Tibial nerve (tissue), 4 donors: Measurements from ENCODE around the gene SRI. TPM values are rescaled to one million over a fixed set of nuclear protein-coding genes. Genes with fewer than 3 reads are reported as not detected.
A peak's percentile ranks its signal among the peaks of the same experiment; 100 is the strongest.
"Not testable (repeated sequence)": the region's sequence is repeated elsewhere in the genome, so short reads cannot be mapped to it uniquely, and the experiment has no call there.

Experiments used
- DNase-seq, 2 donors: peaks; one replicate each; pipeline ENCODE4 v3.0.0-alpha.2; 2019; ENCODE audit warnings: low spot score in 2 of 2
- H3K27ac ChIP-seq, 4 donors: fragments of 200-600 bp; sonication (generic) in 3 of 4; one replicate each; pipeline ENCODE4 v1.5.1; 2017 to 2019; ENCODE audit warnings: mild to moderate bottlenecking in 1 of 4
- H3K27me3 ChIP-seq, 2 donors: fragments of 200-600 bp; sonication (generic) in 1 of 2; one replicate each; pipeline versions ENCODE4 v1.5.1 to v1.6.0; 2017 to 2019
- H3K36me3 ChIP-seq, 3 donors: fragments of 200-600 bp; sonication (generic); one replicate each; pipeline ENCODE4 v1.5.1; 2018 to 2019
- H3K4me1 ChIP-seq, 4 donors: fragments of 200-600 bp; sonication (generic) in 3 of 4; one replicate each; pipeline ENCODE4 v1.5.1; 2017 to 2019
- H3K4me3 ChIP-seq, 4 donors: fragments of 200-600 bp; sonication (generic) in 3 of 4; one replicate each; pipeline ENCODE4 v1.5.1; 2017 to 2019; ENCODE audit warnings: mild to moderate bottlenecking in 1 of 4, moderate library complexity in 1 of 4
- H3K9me3 ChIP-seq, 4 donors: fragments of 200-600 bp; sonication (generic) in 3 of 4; one replicate each; pipeline ENCODE4 v1.5.1; 2017 to 2019
- EP300 ChIP-seq, 2 donors: sonication (generic); formaldehyde crosslinking; IDR thresholded peaks; one replicate each; pipeline ENCODE4 v1.6.1; 2017; ENCODE audit warnings: antibody characterized with exemption in 2 of 2, mild to moderate bottlenecking in 1 of 2
- POLR2A ChIP-seq, 2 donors: fragments of 450-650 bp; IDR thresholded peaks; one replicate each; pipeline ENCODE4 v1.6.1; 2017; ENCODE audit warnings: antibody characterized with exemption in 2 of 2, mild to moderate bottlenecking in 2 of 2, moderate library complexity in 2 of 2
- WGBS, 2 donors: methylation state at CpG; one replicate each; pipeline ENCODE4 v1.1.5; 2018; 5-methylcytosine and 5-hydroxymethylcytosine counted together
- total RNA-seq, 4 donors: library from RNA; depleted of rRNA; stranded (reverse); fragments of >200 nt; gene quantifications; one replicate each; pipeline ENCODE4 v1.1.0, GENCODE V29; 2016
- TF ChIP-seq, protein P1 (sequence below), 5 experiments: fragments of 200-600 bp in 3 of 5; fragments of 450-650 bp in 2 of 5; sonication (generic) in 3 of 5; IDR thresholded peaks; one replicate each; pipeline ENCODE4 v1.5.1; 2016 to 2019; ENCODE audit warnings: antibody characterized with exemption in 5 of 5, mild to moderate bottlenecking in 3 of 5, moderate library complexity in 2 of 5

Gene SRI
- total RNA-seq, result 10 to 100 TPM; 49.8 to 83.7 (median 52.8) TPM

DNA sequence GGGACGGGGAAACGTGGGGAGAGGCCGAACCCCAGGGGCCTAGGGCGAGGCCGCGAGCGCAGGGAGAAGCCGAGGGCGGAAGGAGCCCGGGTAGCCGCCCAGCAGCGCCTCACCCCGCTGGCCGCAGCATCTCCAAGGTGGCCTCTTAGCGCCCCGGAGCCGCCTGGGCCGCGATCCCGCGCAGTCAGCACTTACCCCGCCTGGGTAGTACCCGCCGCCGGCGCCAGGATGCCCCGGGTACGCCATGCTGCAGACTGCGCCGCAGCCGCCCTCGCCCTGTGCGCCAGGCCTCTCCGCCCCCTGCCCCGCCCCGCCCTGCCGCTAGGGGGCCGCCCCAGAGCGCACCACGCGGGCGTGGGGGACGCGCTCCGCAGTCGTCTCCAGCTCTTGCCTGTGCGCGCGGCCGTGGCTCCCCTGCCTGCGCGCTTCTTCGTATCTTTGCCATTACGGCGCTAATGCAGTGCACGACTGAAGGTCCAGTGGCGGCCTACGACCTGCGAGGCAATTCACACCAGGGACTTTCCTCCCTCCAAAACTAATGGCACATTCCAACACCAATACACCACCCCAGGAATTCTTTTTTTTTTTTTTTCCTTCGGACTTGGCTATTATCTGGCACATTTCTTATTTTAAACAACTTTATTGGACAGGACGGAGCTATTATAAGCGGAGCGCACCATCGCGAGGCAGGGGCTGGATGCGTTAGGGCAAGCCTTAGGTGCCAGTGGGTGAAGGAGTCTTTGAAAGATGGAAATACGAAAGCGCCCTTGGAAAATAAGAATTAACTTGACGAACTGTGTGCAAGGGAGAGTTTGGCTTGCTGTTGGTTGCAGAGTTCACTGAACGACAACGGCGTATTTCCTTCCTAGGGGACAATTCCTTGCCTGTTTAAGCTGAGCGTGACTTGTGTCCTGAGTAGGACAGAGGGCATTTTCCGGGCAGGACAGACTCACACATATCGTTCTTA lies at the start of gene SRI:
Gene SRI, minus strand, starts transcription at position 258 of the 967 bp plus-strand sequence. Its CDS starts 12 bp downstream, at position 246.
- peaks cover 0 to 20% (median 0%) of the 10 kb centered on the region in 3 donors for H3K36me3 ChIP-seq
- peak within 1 kb of the TSS; percentile 92 to 97 (median 95) for H3K4me3 ChIP-seq
- H3K9me3 ChIP-seq, result no peaks in the 10 kb centered on the region
- DNase-seq, result peak; percentile 67 to 79
- peaks cover 4 to 42% (median 12%) of the 10 kb centered on the region in 4 donors for H3K4me1 ChIP-seq
- no peaks in the 10 kb centered on the region for H3K27me3 ChIP-seq
- peak within 1 kb of the TSS; percentile 85 to 94 (median 88) for H3K27ac ChIP-seq
- WGBS, 2 donors, result 1% methylated on average over 47 to 75 of the region's 75 CpGs
- TF ChIP-seq, protein P1, sequence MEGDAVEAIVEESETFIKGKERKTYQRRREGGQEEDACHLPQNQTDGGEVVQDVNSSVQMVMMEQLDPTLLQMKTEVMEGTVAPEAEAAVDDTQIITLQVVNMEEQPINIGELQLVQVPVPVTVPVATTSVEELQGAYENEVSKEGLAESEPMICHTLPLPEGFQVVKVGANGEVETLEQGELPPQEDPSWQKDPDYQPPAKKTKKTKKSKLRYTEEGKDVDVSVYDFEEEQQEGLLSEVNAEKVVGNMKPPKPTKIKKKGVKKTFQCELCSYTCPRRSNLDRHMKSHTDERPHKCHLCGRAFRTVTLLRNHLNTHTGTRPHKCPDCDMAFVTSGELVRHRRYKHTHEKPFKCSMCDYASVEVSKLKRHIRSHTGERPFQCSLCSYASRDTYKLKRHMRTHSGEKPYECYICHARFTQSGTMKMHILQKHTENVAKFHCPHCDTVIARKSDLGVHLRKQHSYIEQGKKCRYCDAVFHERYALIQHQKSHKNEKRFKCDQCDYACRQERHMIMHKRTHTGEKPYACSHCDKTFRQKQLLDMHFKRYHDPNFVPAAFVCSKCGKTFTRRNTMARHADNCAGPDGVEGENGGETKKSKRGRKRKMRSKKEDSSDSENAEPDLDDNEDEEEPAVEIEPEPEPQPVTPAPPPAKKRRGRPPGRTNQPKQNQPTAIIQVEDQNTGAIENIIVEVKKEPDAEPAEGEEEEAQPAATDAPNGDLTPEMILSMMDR (IDR thresholded peaks at IDR 0.05), result peak; percentile 93 to 97 (median 96)
- TF ChIP-seq EP300 (IDR thresholded peaks at IDR 0.05), result peak in 1 of 2 donors; percentile 78
- peak; percentile 57 to 77 for TF ChIP-seq POLR2A (IDR thresholded peaks at IDR 0.05)

DNA sequence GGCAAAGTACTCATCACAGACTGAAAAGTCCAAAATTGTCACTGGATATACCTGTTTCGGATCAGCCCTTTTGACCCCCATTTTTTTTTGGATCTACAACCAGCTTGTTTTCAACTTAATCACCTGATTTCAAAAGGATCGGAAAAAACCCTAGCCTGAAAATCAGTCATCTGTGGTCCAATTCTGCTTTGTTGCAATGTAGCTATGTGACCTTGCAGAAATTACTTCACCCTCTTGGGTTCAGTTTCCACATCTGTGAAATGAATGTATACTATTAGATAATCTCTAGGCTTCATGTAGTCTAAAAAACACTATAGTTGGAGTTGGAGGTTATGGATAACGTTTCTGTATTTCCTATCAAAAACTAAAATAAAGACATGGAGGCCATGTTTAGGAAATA lies 49.7 kb upstream of the SRI start:
- Histone ChIP-seq H3K36me3 (no peaks in the 10 kb centered on the region), H3K27me3 (no peaks in the 10 kb centered on the region), H3K4me1 (no peaks in the 10 kb centered on the region), H3K4me3 (no peak overlapping the region), H3K27ac (no peak overlapping the region), H3K9me3 (no peaks in the 10 kb centered on the region)
- 83 to 89% methylated on average over 3 of the region's 3 CpGs for WGBS, 2 donors
- TF ChIP-seq POLR2A (IDR thresholded peaks at IDR 0.05), result no peak
- no peak for DNase-seq

DNA sequence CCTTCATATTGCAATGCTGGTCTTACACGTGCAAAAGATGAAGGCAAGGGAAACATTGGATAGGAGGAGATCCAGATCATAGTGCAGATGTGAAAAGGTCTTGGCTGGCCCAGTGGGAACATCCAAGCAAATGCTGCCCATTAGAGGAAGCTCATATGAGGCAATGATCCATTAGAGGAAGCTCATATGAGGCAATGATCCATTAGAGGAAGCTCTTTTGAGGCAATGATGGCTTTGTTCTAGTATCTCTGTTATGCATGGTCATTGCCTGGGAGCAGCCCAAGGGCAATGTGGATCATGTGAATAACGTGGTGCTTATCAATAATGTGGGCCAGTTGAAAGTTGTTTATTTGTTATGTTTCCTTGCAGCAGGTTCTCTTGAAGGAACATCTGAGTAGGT lies 49.0 kb upstream of the SRI start:
- no peaks in the 10 kb centered on the region for H3K27me3 ChIP-seq
- no peak for DNase-seq
- no peaks in the 10 kb centered on the region for H3K36me3 ChIP-seq
- no peak overlapping the region for H3K27ac ChIP-seq
- no peaks in the 10 kb centered on the region for H3K4me1 ChIP-seq
- TF ChIP-seq, protein P1 (IDR thresholded peaks at IDR 0.05), result no peak
- peak in 1 of 2 donors; percentile 55 for TF ChIP-seq EP300 (IDR thresholded peaks at IDR 0.05)
- H3K9me3 ChIP-seq, result no peaks in the 10 kb centered on the region
- 63 to 64% methylated on average over 2 of the region's 2 CpGs for WGBS, 2 donors
- no peak overlapping the region for H3K4me3 ChIP-seq

GRCh38 chr7:88268051-88268450 lies 48.2 kb upstream of the SRI start:
- Histone ChIP-seq H3K4me1 (no peaks in the 10 kb centered on the region), H3K27me3 (no peaks in the 10 kb centered on the region), H3K4me3 (no peak overlapping the region), H3K9me3 (no peaks in the 10 kb centered on the region), H3K36me3 (no peaks in the 10 kb centered on the region), H3K27ac (no peak overlapping the region)
- WGBS, 2 donors, result 83% methylated on average over 2 of the region's 2 CpGs
- DNase-seq, result no peak
- TF ChIP-seq POLR2A (IDR thresholded peaks at IDR 0.05), result no peak
- no peak for TF ChIP-seq EP300 (IDR thresholded peaks at IDR 0.05)
- TF ChIP-seq, protein P1 (IDR thresholded peaks at IDR 0.05), result no peak

DNA sequence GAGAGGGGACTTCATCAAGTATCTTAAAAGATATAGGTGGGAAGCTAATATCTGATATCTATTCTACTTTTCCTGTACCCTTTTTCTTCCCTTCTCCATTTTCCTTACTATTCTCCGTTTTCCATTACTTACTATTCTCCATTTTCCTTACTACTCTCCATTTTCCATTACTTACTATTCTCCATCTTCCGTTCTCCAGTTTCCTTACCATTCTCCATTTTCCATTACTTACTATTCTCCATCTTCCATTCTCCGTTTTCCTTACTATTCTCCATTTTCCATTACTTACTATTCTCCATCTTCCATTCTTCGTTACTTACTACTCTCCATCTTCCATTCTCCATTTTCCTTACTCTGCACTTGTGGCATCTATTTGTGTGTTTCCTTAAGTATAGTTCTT lies 47.6 kb upstream of the SRI start:
- Histone ChIP-seq H3K4me3 (no peak overlapping the region), H3K9me3 (no peaks in the 10 kb centered on the region), H3K4me1 (no peaks in the 10 kb centered on the region), H3K27ac (no peak overlapping the region), H3K27me3 (no peaks in the 10 kb centered on the region), H3K36me3 (no peaks in the 10 kb centered on the region)
- WGBS, 2 donors, result 94 to 95% methylated on average over 4 of the region's 4 CpGs
- no peak for DNase-seq
- TF ChIP-seq POLR2A (IDR thresholded peaks at IDR 0.05), result no peak
- TF ChIP-seq, protein P1 (IDR thresholded peaks at IDR 0.05), result no peak
- no peak for TF ChIP-seq EP300 (IDR thresholded peaks at IDR 0.05)

DNA sequence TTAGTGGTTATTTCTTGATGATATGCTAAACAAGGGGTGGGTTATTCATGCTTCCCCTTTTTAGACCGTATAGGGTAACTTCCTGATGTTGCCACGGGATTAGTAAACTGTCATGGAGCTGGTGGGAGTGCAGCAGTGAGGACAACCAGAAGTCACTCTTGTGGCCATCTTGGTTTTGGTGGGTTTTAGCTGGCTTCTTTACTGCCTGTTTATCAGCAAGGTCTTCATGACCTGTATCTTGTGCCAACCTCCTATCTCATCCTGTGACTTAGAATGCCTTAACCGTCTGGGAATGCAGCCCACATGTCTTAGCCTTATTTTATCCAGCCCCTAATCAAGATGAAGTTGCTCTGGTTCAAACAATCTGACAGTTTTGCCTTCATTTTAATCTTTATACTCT lies 45.1 kb upstream of the SRI start:
- not testable (repeated sequence) for H3K27ac ChIP-seq, DNase-seq, H3K4me1 ChIP-seq, H3K4me3 ChIP-seq, H3K9me3 ChIP-seq, H3K36me3 ChIP-seq, H3K27me3 ChIP-seq
- 69 to 70% methylated on average over 3 of the region's 3 CpGs for WGBS, 2 donors
